Gastroesophageal sphincter (tissue), 2 donors: Measurements from ENCODE around the gene TGFBI.

ENCODE experiments used
- POLR2A ChIP-seq, 2 donors: fragments of 450-650 bp; IDR thresholded peaks; one replicate each; pipeline ENCODE4 v1.6.1; 2017; ENCODE audit warnings: antibody characterized with exemption in 2 of 2, mild to moderate bottlenecking in 2 of 2, moderate library complexity in 1 of 2
- POLR2AphosphoS5 ChIP-seq: sonication (generic); formaldehyde crosslinking; IDR thresholded peaks from one replicate; pipeline ENCODE4 v1.6.1; 2017; ENCODE audit warnings: antibody characterized with exemption

- TF ChIP-seq POLR2AphosphoS5 (no peak), POLR2A (IDR thresholded peaks at IDR 0.05) (no peak)
Measured at GRCh38 chr5:136033234-136033633, 4.4 kb downstream of the TGFBI start.
